NCI-H187 (cell line): ENCODE measurements around the gene PGBD5.

Experiments used
- DNase-seq, 2 experiments: peaks; one replicate each; lab custom pipeline; 2025; lab: John Stamatoyannopoulos, UW

Gene PGBD5

GRCh38 chr1:230376296-230376695, 49.8 kb downstream of the PGBD5 start:
- no peak for DNase-seq

- peak in 1 of 2 experiments; percentile 34 for DNase-seq
Observed at GRCh38 chr1:230375780-230376179, 50.4 kb downstream of the PGBD5 start.

DNA sequence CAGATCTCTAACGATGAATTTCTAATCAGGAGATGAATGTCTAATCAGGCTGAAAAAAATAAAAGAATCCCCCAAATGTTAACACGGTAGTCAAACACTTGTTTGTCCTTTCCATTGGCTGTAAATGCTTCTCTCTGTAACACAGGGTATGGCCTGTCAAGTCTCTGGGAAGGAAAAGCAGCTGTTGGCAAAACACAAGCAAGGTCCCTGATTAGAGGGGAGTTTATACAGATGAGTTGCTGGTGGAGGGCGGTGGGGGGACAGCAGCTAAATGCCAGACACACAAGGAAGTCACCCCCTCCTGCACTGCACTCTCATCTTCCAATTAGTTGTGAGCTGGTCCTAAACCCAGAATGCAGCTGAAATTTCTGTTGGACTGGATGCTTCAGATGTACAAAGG, 51.0 kb downstream of the PGBD5 start:
- no peak for DNase-seq

DNA sequence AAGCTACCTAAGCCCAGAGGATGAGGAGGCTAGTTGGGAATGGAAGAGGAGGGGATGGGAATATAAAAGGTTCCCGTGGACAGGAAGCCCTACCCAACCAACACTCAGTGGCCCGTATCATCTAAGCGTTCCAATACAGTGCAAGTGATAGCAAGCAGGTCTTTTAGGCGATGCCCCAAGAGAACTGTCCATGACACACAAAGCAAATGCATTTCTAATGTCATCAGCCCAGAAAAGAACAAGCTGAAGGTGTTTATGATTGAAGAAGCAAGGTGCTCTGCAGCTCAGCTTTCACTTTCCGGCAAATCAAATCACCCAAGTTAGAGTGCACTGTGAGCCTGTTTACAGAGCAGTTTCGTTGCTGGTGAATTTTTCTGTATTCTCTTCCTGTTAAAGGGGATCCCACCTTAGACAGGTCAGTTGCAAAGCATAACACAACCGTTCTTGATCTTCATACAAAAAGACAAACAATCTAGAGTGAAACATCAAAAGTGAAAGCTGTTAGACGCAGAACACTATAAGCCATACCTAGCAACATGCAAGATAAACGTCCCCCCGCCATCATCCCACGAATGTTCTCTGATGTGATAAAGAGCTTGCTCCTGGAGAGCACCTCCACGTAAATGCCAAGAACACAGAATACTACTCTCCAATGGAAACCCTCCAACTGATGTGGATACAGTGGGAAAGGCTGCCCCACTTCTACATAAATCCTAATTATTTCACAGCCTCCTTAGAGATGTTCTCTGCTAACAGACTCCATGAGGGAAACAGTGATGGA, 54.0 kb downstream of the PGBD5 start:
- no peak for DNase-seq

DNA sequence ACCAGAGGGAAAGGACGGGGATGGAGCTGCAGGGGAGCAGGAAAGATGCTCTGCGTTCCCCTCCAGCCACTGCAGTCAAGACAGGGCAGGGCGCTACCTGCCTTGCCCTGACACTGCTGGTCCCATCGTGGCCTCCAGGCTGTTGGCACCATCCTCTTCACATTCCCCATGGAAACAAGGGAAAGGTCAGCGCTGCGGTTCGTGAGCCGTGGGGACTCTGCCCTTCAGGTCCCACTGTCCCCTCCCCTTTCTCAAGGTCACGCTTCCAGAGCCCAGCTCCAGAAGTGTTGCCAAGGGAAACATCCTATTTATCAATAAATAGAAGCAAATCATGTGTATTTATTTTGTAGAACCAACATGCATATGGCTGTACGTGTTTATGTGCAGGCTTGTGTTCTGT, 56.0 kb downstream of the PGBD5 start:
- DNase-seq, result no peak

- no peak for DNase-seq
Observed at GRCh38 chr1:230368871-230369270, 57.3 kb downstream of the PGBD5 start.

DNA sequence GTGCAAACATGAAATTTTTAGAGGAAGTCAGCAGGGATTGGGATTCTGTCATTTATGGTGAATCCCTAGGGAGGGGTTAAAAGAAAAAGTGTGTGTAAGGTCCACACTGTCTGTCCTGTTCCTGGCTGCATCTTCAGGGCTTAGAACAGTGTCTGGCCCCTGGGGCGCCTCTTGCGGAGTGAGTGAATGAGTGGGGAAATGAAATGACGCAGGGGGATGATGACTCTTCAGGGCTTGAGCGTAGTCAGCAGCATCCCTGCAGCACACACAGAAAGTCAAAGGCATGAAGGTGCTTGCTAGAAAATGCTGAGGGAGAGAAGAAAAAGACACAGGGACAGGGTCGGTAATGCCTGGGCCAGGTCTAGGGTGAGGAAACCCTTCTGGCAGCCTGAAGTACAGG, 57.8 kb downstream of the PGBD5 start:
- no peak for DNase-seq

DNA sequence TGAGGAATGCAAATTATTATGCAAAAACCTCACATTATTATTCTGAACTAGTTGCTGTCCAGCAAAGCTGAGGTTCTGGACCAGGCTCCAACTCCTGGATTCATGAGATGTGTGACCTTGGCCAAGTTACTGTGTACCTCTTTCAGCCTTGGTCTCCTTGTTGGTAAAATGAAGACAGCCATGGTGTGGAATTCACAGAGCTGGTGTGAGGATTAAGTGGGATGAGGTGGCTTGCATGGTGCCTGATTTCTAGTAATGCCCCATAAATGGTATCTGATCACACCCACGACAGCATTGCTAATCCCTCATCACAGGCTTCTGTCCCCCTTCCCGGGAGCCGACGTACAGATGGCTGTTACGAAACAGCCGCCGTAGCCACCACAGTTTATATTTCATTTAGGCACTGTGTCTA, 59.6 kb downstream of the PGBD5 start:
- DNase-seq, result no peak

DNA sequence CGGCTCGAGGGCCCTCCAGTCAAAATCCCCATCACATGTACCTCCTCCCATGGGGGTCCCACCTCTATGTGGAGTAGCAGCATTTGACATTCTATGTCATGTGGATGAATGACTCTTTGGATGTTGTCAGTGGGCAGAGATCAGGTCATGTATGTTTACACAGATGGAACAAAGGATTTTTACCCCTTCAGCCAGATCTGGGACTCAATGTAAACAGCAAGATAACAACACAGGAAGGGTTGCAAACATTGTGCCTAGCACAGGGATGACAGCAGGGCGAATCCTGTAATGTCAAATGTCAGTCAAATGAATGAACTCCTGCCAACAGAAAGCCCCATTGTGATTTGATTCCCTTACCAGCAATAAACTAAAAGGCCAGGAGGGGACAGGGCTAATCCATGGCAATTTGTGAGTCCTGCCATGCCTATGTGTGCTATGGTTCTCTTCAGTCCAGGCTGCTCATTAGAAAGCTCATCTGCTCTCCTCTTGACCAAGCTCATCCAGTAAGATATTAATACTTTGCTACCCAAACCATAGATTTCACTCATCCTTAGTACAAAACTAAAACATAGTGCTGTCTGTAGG, 60.3 kb downstream of the PGBD5 start:
- no peak for DNase-seq

- no peak for DNase-seq
Observed at GRCh38 chr1:230362949-230363348, 63.2 kb downstream of the PGBD5 start.

DNA sequence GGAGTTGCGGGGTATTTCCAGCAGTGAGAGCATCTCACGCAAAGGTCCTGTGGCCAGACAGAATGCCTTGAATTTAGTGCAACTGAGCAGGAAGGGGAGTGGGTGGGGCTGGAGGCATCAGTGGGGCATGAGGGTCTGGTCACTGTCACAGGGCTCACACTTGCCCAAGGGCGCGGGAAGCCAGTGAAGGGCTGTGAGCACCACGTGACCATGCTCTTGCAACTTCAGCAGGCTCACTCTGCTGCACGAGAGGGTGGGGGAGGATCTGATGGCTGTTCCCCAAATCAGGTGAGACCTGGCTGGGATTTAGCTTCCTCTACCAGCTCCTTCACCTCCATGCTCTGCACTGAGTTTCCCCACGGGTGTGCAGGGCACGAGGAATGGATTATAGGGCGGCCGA, 64.2 kb downstream of the PGBD5 start:
- DNase-seq, result no peak

- DNase-seq, result no peak
Observed at GRCh38 chr1:230359992-230360668, 66.0 kb downstream of the PGBD5 start.

- no peak for DNase-seq
Observed at GRCh38 chr1:230356869-230357794, 69.0 kb downstream of the PGBD5 start.

DNA sequence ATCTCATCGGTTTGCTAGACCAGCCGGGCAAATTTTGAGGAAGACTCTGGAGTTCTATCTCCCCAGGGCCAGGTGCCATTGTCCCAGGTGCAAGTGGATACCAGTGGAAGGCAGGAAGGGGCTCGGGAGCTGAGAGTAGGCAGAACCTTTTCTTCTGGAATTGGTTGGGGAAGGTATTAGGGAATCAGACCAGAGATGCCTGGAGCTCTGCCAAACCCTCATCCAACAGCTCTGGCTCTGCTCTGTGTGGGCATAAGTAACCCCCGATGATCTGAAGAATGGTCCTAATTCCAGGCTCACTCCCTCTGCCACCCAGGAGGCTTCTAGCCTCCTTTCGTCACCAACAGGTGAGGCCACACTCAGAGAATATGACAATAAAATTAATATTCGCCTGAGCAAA, 69.9 kb downstream of the PGBD5 start:
- DNase-seq, result no peak

DNA sequence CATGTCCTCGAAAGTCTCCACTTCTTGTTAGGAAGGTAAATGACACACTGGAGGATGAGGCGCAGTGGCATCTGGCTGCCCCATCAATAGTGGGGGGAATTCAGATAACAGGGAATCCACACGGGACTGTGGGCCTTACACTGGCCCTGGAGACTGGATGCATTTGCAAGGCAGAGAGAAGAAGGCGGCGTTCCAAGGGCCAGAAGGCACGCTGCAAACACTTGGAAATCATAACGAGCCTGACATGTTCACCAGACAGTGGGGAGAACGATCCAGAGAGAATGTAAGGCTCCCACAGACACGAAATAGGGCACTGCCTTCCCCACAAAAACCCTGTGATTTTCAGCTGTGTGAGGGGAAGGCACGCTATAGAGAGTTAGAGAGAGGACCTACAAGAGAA, 70.5 kb downstream of the PGBD5 start:
- DNase-seq, result no peak

GRCh38 chr1:230355128-230355527, 71.0 kb downstream of the PGBD5 start:
- DNase-seq, result no peak

GRCh38 chr1:230354005-230354404, 72.1 kb downstream of the PGBD5 start:
- no peak for DNase-seq

- no peak for DNase-seq
Observed at GRCh38 chr1:230352537-230352936, 73.6 kb downstream of the PGBD5 start.

GRCh38 chr1:230351983-230352382, 74.1 kb downstream of the PGBD5 start:
- DNase-seq, result no peak

- DNase-seq, result no peak
Observed at GRCh38 chr1:230351514-230351913, 74.6 kb downstream of the PGBD5 start.

- no peak for DNase-seq
Observed at GRCh38 chr1:230350208-230350921, 75.8 kb downstream of the PGBD5 start.

- DNase-seq, result no peak
Observed at GRCh38 chr1:230349020-230349393, 77.1 kb downstream of the PGBD5 start.
